Stromal cell of bone marrow (primary cell): ENCODE results near the gene EPN1.

Experiments used
- DNase-seq: peaks from one replicate; pipeline ENCODE4 v3.0.0-alpha.2; 2012; ENCODE audit warnings: low read depth

Gene EPN1

GRCh38 chr19:55679343-55680257 lies 4.6 kb downstream of the EPN1 start:
- no peak for DNase-seq

GRCh38 chr19:55680339-55681130 lies 5.5 kb downstream of the EPN1 start:
- DNase-seq = no peak

DNA sequence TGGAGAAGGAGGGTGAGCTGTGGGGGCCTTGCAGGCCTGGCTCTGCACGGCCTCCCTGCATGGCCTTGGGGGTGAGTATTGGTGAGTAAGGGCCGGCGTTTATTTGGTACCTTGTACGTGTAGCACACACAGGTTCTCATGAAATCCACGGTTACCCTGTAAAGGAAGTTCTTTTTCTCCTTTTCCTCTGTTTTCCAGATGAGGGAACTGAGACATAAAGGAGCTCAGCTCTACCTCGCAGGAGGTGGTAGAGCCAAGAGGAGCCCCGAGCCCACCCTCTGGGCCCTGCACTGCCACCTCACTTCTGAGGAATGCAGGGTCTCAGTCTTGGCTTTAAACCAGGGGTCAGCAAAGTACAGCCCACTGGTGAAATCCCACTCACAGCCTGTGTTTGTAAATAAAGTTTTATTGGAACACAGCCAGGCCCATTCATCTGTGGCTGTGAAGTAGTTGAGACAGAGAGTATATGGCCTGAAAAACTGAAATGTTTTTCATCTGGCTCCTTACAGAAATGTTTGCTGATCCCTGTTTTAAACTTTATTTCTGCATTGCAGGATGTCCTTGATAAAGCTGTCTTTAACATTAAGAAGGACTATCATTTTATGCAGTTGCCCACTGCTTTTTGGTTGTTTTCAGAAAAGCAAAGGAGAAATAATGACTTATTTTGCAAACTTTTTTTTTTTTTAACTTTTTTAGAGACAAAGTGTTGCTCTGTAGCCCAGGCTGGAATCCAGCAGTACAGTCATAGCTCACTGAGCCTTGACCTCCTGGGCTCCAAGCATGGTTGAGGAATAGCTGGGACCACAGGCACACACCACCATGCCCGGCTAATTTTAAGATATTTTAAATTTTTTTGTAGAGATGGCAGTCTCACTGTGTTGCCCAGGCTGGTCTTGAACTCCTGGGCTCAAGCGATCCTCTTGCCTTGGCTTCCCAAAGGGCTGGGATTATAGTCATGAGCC lies 6.4 kb downstream of the EPN1 start:
- peak; percentile 21 for DNase-seq

GRCh38 chr19:55683449-55684261 lies 8.6 kb downstream of the EPN1 start:
- DNase-seq = no peak

GRCh38 chr19:55684946-55685681 lies 10.1 kb downstream of the EPN1 start:
- DNase-seq = no peak

DNA sequence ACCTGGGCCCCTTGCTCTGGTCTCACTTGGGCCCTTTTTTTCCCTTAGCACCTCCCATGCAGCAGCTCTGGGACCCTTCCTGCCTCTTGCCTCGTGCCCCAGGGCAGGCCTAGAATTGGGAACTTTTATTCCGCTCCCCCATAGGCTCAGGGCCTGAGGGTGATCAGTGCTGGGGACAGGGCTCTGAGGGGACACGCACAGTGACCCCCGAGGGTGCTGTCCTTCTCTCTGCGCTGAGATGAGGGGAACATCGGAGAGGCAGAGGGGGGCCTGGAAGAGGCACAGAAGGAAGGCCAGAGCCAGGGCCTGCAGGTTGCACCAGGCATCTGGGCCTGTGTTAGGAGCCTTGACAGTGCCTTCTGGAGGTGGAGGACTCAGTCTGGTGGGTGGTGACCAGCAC lies 10.8 kb downstream of the EPN1 start:
- DNase-seq = no peak

- DNase-seq = no peak
Measured at GRCh38 chr19:55686311-55687050, 11.5 kb downstream of the EPN1 start.

DNA sequence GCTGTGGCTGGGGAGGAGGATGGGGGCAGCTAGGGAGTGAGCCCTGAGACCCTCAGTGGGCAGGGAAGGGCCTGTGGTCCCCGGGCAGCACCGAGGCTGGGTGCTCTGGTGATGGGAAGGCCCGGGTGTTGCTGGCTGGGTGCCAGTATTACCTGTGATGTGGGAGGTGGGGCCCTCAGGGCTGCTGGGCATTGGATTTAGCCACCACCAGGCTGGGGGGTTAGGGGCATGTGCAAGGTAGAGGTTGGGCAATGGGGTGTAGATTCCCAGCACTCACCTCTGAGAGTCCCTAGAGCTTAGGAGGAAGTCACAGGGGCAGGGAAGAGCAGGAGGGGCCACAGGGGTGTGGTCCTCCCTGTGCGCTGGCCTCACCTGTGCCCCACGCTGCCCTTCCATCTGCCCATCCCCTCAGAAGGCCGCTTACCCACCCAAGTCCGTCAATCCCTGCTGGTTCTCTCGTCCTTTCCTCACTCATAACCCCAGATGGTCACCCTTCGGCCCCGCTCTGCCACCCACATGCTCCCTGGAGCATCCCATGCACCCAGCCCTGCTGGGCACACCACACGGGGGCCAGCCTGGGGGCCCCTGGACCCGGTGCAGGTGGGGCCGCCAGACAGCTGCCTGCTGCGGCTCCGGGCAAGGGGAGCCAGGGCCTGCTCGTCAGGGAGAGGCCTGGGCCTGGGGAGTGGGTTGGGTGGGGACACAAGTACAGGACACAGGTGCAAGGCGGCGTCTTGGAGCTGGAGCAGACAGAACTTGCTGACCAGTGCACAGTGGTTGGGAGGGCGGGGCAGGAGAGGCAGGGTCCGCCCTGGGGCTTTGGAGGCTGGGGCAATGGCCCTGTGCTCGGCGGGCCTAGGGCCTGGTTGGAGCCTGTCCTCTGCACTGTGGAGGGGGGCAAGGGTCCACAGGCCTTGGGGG lies 12.5 kb downstream of the EPN1 start:
- DNase-seq = no peak

GRCh38 chr19:55688422-55689218 lies 13.6 kb downstream of the EPN1 start:
- no peak for DNase-seq

- DNase-seq = no peak
Measured at GRCh38 chr19:55689411-55690108, 14.5 kb downstream of the EPN1 start.

DNA sequence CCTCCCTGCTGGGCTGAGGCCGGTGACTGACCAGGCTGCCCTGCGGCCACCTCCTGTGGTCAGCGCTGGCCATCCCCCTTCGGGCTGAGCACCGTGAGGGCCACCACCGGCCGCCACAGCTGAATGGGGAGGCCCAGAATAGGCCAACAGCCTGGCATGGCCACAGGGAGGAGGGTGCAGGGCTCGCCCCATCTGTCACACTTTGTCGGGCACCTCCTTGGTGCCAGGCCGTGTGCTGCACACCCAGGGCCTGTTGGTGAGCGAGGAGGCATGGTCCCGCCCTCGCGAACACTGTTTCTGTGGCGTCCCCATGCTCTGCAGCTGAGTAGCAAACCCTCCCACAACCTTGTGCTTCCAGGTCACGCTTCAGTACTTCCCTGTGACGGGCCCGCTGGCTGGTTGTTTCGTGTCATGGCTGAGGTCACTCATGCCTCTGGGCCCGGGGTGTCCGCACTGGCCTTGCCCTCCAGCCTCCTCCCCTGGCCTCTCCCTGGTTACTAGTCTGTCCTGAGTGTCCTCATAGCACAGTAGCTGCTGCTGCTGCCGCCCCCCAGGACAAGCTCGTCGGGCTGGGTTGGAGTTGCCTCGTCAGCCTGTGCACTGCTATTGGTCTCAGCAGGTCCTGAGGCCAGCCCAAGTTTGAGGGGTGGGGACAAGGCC lies 15.2 kb downstream of the EPN1 start:
- no peak for DNase-seq

- no peak for DNase-seq
Measured at GRCh38 chr19:55690769-55691545, 15.9 kb downstream of the EPN1 start.

DNA sequence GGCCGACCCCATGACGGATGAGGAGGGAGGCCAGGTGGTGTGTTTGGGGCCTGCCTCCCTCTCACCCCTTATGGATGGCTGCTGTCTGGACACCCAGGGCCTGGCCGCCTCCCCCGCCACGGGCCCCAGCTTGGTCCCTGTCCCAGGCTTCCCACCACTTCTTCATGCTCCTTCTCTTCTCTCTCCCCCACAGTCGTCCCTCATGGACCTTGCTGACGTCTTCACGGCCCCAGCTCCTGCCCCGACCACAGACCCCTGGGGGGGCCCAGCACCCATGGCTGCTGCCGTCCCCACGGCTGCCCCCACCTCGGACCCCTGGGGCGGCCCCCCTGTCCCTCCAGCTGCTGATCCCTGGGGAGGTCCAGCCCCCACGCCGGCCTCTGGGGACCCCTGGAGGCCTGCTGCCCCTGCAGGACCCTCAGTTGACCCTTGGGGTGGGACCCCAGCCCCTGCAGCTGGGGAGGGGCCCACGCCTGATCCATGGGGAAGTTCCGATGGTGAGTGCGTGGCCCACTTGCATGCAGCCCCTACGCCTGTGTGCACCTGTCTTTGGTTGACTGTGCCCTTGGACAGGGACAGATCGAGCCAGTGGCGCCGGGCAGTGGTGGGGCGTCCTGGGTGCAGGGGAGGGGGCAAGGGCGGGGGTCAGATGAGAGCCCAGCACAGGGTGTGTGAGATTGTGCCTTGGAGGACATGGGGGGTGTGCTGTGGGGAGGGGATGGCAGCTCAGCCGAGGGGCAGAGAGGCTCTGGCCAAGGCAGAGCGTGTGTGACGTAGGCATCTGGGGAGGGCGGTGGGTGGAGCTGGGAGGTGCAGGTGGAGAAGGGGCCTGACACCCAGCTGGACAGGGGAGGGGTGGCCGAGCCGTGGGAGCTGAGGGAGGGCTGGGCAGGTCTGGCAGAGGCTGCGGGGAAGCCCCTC lies 16.8 kb downstream of the EPN1 start:
- DNase-seq = no peak

DNA sequence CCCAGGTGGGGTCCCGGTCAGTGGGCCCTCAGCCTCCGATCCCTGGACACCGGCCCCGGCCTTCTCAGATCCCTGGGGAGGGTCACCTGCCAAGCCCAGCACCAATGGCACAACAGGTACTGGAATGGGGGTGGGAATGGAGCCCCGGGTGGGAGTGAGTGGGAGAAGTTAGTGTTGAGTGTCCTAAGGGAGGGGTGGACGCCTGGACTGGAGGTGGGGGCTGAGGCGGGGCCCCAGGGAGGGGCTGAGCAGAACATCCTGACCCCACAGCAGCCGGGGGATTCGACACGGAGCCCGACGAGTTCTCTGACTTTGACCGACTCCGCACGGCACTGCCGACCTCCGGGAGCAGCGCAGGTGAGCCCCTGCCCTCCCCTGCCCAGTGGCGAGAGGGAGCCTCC lies 17.7 kb downstream of the EPN1 start:
- no peak for DNase-seq
